VCaP (cell line): ENCODE results near the gene MAPK1.
"Not testable (repeated sequence)": the region's sequence is repeated elsewhere in the genome, so short reads cannot be mapped to it uniquely, and the experiment has no call there.

Source experiments
- H3K27ac ChIP-seq: fragments of 450-650 bp; 2 replicates; pipeline ENCODE4 v1.5.1; 2017
- CTCF ChIP-seq: fragments of 450-650 bp; conservative IDR thresholded peaks from 2 replicates; pipeline ENCODE4 v1.5.1; 2017; ENCODE audit warnings: mild to moderate bottlenecking, moderate library complexity

The MAPK1 gene

GRCh38 chr22:21800552-21801303, 66.7 kb downstream of the MAPK1 start:
- no peak for TF ChIP-seq CTCF
- H3K27ac ChIP-seq: no peak overlapping the region

GRCh38 chr22:21797444-21798221, 69.8 kb downstream of the MAPK1 start:
- TF ChIP-seq CTCF: no peak
- H3K27ac ChIP-seq: no peak overlapping the region

GRCh38 chr22:21796863-21797262, 70.6 kb downstream of the MAPK1 start:
- TF ChIP-seq CTCF: no peak
- H3K27ac ChIP-seq: no peak overlapping the region

GRCh38 chr22:21796231-21796630, 71.2 kb downstream of the MAPK1 start:
- TF ChIP-seq CTCF: no peak

GRCh38 chr22:21793716-21794115, 73.7 kb downstream of the MAPK1 start:
- H3K27ac ChIP-seq: not testable (repeated sequence)

More at GRCh38 chr22:21796231-21796630, 71.2 kb downstream of the MAPK1 start:
- no peak overlapping the region for H3K27ac ChIP-seq

GRCh38 chr22:21791635-21792625, 75.5 kb downstream of the MAPK1 start:
- H3K27ac ChIP-seq: no peak overlapping the region
- peak; percentile 14; the same call in 1 of the 2 replicates for TF ChIP-seq CTCF

GRCh38 chr22:21790849-21791610, 76.4 kb downstream of the MAPK1 start:
- H3K27ac ChIP-seq: not testable (repeated sequence)
